ENCODE results near the gene CRACR2A. TPM values are rescaled to one million over a fixed set of nuclear protein-coding genes. Genes with fewer than 3 reads are reported as not detected.

CRACR2A gene
- total and polyA plus RNA-seq, 2 of the 13 experiments (the other 11 are each of a cell fraction or from before 2014, with no cell fraction given) = 0.09 to 0.20 TPM

GRCh38 chr12:3735432-3735831 is 17.5 kb downstream of the CRACR2A start:
- CTCF ChIA-PET (ENCODE audit: low intra/inter-chr PET ratio, low total read pairs) = no interaction called here

More at GRCh38 chr12:3735432-3735831, 17.5 kb downstream of the CRACR2A start:
- in situ Hi-C loops (cut with HindIII; ENCODE audit: extremely low pct_ligation_motif_present, low pct_unique_long_range_greater_than_20kb) (no loop called here), intact Hi-C loops (cut with micrococcal nuclease; ENCODE audit: unreplicated experiment) (no loop called here)
- BruUV-seq (replicated peaks) = no TSS peak
- Histone ChIP-seq H3K9me3 (ENCODE audit: low read length) (no peaks in the 10 kb centered on the region), H3K4me1 (ENCODE audit: insufficient read depth, low read length) (no peaks in the 10 kb centered on the region), H2AFZ (ENCODE audit: low read length) (no peak overlapping the region), H4K20me1 (ENCODE audit: insufficient read depth, low read length) (no peaks in the 10 kb centered on the region), H3K27me3 (ENCODE audit: control insufficient read depth in 1 of 2, insufficient read depth in 2 of 2, low read length in 2 of 2) (peaks cover 0 to 5% of the 10 kb centered on the region in 2 experiments; a peak in 1 of 5 replicates), H3K4me3 (replicated peaks in 1 of 3; ENCODE audit: insufficient read depth in 1 of 3, low read depth in 2 of 3, low read length in 3 of 3) (no peak overlapping the region), H3K36me3 (replicated peaks in 1 of 2; ENCODE audit: control insufficient read depth in 1 of 2, insufficient read depth in 2 of 2, low read length in 2 of 2) (no peaks in the 10 kb centered on the region), H3K9ac (ENCODE audit: insufficient read depth, low read depth, low read length) (no peak overlapping the region), H3K79me2 (ENCODE audit: insufficient read depth, low read length) (no peaks in the 10 kb centered on the region), H3K4me2 (ENCODE audit: low read depth, low read length) (no peak overlapping the region), H3K27ac (ENCODE audit: extremely low read length, insufficient read depth, low read length) (no peak overlapping the region)
- 0% methylated on average over 2 of the region's 4 CpGs for WGBS (ENCODE audit: low lambda C conversion rate)
- FAIRE-seq (no peak), ATAC-seq (no peak), DNase-seq (ENCODE audit: low spot score) (no peak)
- POLR2A ChIA-PET = no interaction called here
- TF ChIP-seq, protein P1, sequence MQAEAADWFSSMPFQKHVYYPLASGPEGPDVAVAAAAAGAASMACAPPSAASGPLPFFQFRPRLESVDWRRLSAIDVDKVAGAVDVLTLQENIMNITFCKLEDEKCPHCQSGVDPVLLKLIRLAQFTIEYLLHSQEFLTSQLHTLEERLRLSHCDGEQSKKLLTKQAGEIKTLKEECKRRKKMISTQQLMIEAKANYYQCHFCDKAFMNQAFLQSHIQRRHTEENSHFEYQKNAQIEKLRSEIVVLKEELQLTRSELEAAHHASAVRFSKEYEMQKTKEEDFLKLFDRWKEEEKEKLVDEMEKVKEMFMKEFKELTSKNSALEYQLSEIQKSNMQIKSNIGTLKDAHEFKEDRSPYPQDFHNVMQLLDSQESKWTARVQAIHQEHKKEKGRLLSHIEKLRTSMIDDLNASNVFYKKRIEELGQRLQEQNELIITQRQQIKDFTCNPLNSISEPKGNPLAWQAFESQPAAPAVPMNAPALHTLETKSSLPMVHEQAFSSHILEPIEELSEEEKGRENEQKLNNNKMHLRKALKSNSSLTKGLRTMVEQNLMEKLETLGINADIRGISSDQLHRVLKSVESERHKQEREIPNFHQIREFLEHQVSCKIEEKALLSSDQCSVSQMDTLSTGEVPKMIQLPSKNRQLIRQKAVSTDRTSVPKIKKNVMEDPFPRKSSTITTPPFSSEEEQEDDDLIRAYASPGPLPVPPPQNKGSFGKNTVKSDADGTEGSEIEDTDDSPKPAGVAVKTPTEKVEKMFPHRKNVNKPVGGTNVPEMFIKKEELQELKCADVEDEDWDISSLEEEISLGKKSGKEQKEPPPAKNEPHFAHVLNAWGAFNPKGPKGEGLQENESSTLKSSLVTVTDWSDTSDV (CRISPR knock-in tag; IDR thresholded peaks at IDR 0.05) = no peak
- TF ChIP-seq ZNF780A (CRISPR knock-in tag; IDR thresholded peaks at IDR 0.05) (no peak), MEIS2 (CRISPR knock-in tag; IDR thresholded peaks at IDR 0.05) (no peak), MEIS1 (CRISPR knock-in tag; IDR thresholded peaks at IDR 0.05; ENCODE audit: borderline replicate concordance) (no peak), ZNF629 (CRISPR knock-in tag; conservative IDR thresholded peaks at IDR 0.05) (peak; percentile 64), ISL2 (CRISPR knock-in tag; IDR thresholded peaks at IDR 0.05) (no peak)
- TF ChIP-seq, protein P2, sequence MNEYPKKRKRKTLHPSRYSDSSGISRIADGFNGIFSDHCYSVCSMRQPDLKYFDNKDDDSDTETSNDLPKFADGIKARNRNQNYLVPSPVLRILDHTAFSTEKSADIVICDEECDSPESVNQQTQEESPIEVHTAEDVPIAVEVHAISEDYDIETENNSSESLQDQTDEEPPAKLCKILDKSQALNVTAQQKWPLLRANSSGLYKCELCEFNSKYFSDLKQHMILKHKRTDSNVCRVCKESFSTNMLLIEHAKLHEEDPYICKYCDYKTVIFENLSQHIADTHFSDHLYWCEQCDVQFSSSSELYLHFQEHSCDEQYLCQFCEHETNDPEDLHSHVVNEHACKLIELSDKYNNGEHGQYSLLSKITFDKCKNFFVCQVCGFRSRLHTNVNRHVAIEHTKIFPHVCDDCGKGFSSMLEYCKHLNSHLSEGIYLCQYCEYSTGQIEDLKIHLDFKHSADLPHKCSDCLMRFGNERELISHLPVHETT (CRISPR knock-in tag; conservative IDR thresholded peaks at IDR 0.05) = no peak

Data from HepG2 (cell line).